HEK293 (cell line): Measurements from ENCODE around the gene BACE1.
"Not testable (repeated sequence)": the region's sequence is repeated elsewhere in the genome, so short reads cannot be mapped to it uniquely, and the experiment has no call there.

ENCODE experiments used
- CTCF ChIA-PET: fragments of 350-600 bp; formaldehyde crosslinking; extraction: SDS; loops from one replicate; lab custom pipeline; 2021; ENCODE audit warnings: antibody characterized with exemption; lab: Yijun Ruan, JAX
- POLR2A ChIA-PET: fragments of 300-600 bp; formaldehyde crosslinking; extraction: SDS; loops from one replicate; lab custom pipeline; 2020; ENCODE audit warnings: antibody characterized with exemption, inconsistent platforms; lab: Yijun Ruan, JAX
- H3K27ac ChIP-seq: fragments of 200-500 bp; sonication (Bioruptor generic); 2 replicates; pipeline ENCODE4 v1.5.1; 2014; ENCODE audit warnings: low read depth, low read length, control low read depth, inconsistent platforms; ENCODE audit errors: extremely low read depth
- H3K36me3 ChIP-seq, 2 experiments: fragments of 200-500 bp in 1 of 2; sonication (Bioruptor generic) in 1 of 2; 1 replicate in 1 of 2; 2 replicates in 1 of 2; pipeline ENCODE4 v1.5.1; 2014 to 2017; ENCODE audit warnings: inconsistent platforms in 2 of 2, low read length in 2 of 2; ENCODE audit not compliant: control insufficient read depth in 2 of 2, insufficient read depth in 1 of 2
- H3K4me1 ChIP-seq: fragments of 200-500 bp; sonication (Bioruptor generic); 2 replicates; pipeline ENCODE4 v1.5.1; 2014; ENCODE audit warnings: mild to moderate bottlenecking, low read length, inconsistent platforms; ENCODE audit not compliant: control insufficient read depth, insufficient read depth
- H3K4me3 ChIP-seq: 2 replicates; pipeline ENCODE4 v1.5.1; 2011; ENCODE audit warnings: low read depth, mild to moderate bottlenecking, control low read depth, low read length, moderate library complexity
- H3K9me3 ChIP-seq: fragments of 200-500 bp; sonication (Bioruptor generic); 2 replicates; pipeline ENCODE4 v1.5.1; 2014; ENCODE audit warnings: low read depth, low read length, inconsistent platforms; ENCODE audit not compliant: control insufficient read depth, insufficient read depth
- HOXA7 ChIP-seq: sonication (generic); formaldehyde crosslinking; IDR thresholded peaks from 2 replicates; pipeline ENCODE4 v1.8.1; 2022; ENCODE audit warnings: missing genetic modification reagents, borderline replicate concordance
- KLF16 ChIP-seq: fragments of 450-650 bp; formaldehyde crosslinking; IDR thresholded peaks from 2 replicates; pipeline ENCODE4 v1.5.1; 2017; ENCODE audit warnings: missing biosample characterization, missing genetic modification characterization
- KLF7 ChIP-seq: fragments of 450-650 bp; formaldehyde crosslinking; IDR thresholded peaks from 2 replicates; pipeline ENCODE4 v1.5.1; 2016; ENCODE audit warnings: missing biosample characterization, missing genetic modification characterization, borderline replicate concordance
- KLF8 ChIP-seq: fragments of 450-650 bp; formaldehyde crosslinking; IDR thresholded peaks from 2 replicates; pipeline ENCODE4 v1.5.1; 2016; ENCODE audit warnings: missing biosample characterization, missing genetic modification characterization
- MZF1 ChIP-seq: fragments of 450-650 bp; formaldehyde crosslinking; IDR thresholded peaks from 2 replicates; pipeline ENCODE4 v1.5.1; 2017; ENCODE audit warnings: missing biosample characterization, missing genetic modification characterization, borderline replicate concordance
- OVOL3 ChIP-seq: fragments of 450-650 bp; formaldehyde crosslinking; IDR thresholded peaks from 2 replicates; pipeline ENCODE4 v1.5.1; 2016; ENCODE audit warnings: missing biosample characterization, missing genetic modification characterization
- PRDM4 ChIP-seq: fragments of 450-650 bp; formaldehyde crosslinking; IDR thresholded peaks from 2 replicates; pipeline ENCODE4 v1.5.1; 2017; ENCODE audit warnings: missing biosample characterization, missing genetic modification characterization
- SCRT1 ChIP-seq: fragments of 450-650 bp; formaldehyde crosslinking; IDR thresholded peaks from 2 replicates; pipeline ENCODE4 v1.5.1; 2016; ENCODE audit warnings: missing biosample characterization, missing genetic modification characterization, borderline replicate concordance
- SETDB1 ChIP-seq: IDR thresholded peaks from one replicate; pipeline ENCODE4 v1.6.1; 2017; ENCODE audit warnings: mild to moderate bottlenecking, low read length, moderate library complexity, mixed read lengths; ENCODE audit not compliant: insufficient read length
- TRIM28 ChIP-seq: IDR thresholded peaks from 2 replicates; pipeline ENCODE4 v1.6.1; 2011; ENCODE audit warnings: low read length, control low read depth, borderline replicate concordance
- YY1 ChIP-seq: fragments of 450-650 bp; formaldehyde crosslinking; IDR thresholded peaks from 2 replicates; pipeline ENCODE4 v1.5.1; 2018; ENCODE audit warnings: missing biosample characterization, missing genetic modification characterization
- YY2 ChIP-seq: fragments of 450-650 bp; formaldehyde crosslinking; IDR thresholded peaks from 2 replicates; pipeline ENCODE4 v1.5.1; 2016; ENCODE audit warnings: missing biosample characterization, missing genetic modification characterization
- ZBTB17 ChIP-seq: fragments of 450-650 bp; formaldehyde crosslinking; IDR thresholded peaks from 2 replicates; pipeline ENCODE4 v1.5.1; 2016; ENCODE audit warnings: missing biosample characterization, missing genetic modification characterization
- ZFHX2 ChIP-seq: fragments of 450-650 bp; formaldehyde crosslinking; conservative IDR thresholded peaks from 2 replicates; pipeline ENCODE4 v1.5.1; 2016; ENCODE audit warnings: missing biosample characterization, missing genetic modification characterization
- ZFP69B ChIP-seq: fragments of 450-650 bp; formaldehyde crosslinking; IDR thresholded peaks from 2 replicates; pipeline ENCODE4 v1.5.1; 2016; ENCODE audit warnings: missing biosample characterization, missing genetic modification characterization
- ZNF138 ChIP-seq: fragments of 450-650 bp; formaldehyde crosslinking; IDR thresholded peaks from 2 replicates; pipeline ENCODE4 v1.5.1; 2016; ENCODE audit warnings: missing biosample characterization, missing genetic modification characterization, borderline replicate concordance
- ZNF2 ChIP-seq: fragments of 450-650 bp; formaldehyde crosslinking; IDR thresholded peaks from 2 replicates; pipeline ENCODE4 v1.5.1; 2016; ENCODE audit warnings: missing biosample characterization, missing genetic modification characterization
- ZNF214 ChIP-seq: fragments of 450-650 bp; formaldehyde crosslinking; IDR thresholded peaks from 2 replicates; pipeline ENCODE4 v1.5.1; 2017; ENCODE audit warnings: missing biosample characterization, mild to moderate bottlenecking, missing genetic modification characterization, borderline replicate concordance
- ZNF239 ChIP-seq: fragments of 450-650 bp; formaldehyde crosslinking; IDR thresholded peaks from 2 replicates; pipeline ENCODE4 v1.5.1; 2016; ENCODE audit warnings: missing biosample characterization, missing genetic modification characterization
- ZNF280C ChIP-seq: fragments of 450-650 bp; formaldehyde crosslinking; IDR thresholded peaks from 2 replicates; pipeline ENCODE4 v1.5.1; 2016; ENCODE audit warnings: missing biosample characterization, missing genetic modification characterization
- ZNF341 ChIP-seq: fragments of 450-650 bp; formaldehyde crosslinking; IDR thresholded peaks from 2 replicates; pipeline ENCODE4; 2016; ENCODE audit warnings: low read depth, missing biosample characterization, missing genetic modification characterization
- ZNF404 ChIP-seq: fragments of 450-650 bp; formaldehyde crosslinking; IDR thresholded peaks from 2 replicates; pipeline ENCODE4 v1.5.1; 2017; ENCODE audit warnings: missing biosample characterization, missing genetic modification characterization
- ZNF423 ChIP-seq: fragments of 450-650 bp; formaldehyde crosslinking; IDR thresholded peaks from 2 replicates; pipeline ENCODE4 v1.5.1; 2016; ENCODE audit warnings: missing biosample characterization, missing genetic modification characterization
- ZNF426 ChIP-seq: fragments of 450-650 bp; formaldehyde crosslinking; IDR thresholded peaks from 2 replicates; pipeline ENCODE4 v1.5.1; 2017; ENCODE audit warnings: missing biosample characterization, missing genetic modification characterization, mild to moderate bottlenecking, inconsistent platforms, moderate library complexity
- ZNF449 ChIP-seq: fragments of 450-650 bp; formaldehyde crosslinking; IDR thresholded peaks from 2 replicates; pipeline ENCODE4 v1.5.1; 2017; ENCODE audit warnings: missing biosample characterization, mild to moderate bottlenecking, missing genetic modification characterization, moderate library complexity
- ZSCAN4 ChIP-seq: fragments of 450-650 bp; formaldehyde crosslinking; IDR thresholded peaks from 2 replicates; pipeline ENCODE4 v1.5.1; 2017; ENCODE audit warnings: missing biosample characterization, missing genetic modification characterization

The BACE1 gene

GRCh38 chr11:117273550-117274289 lies 42.3 kb downstream of the BACE1 start (continued):
- no peak for TF ChIP-seq ZNF239
- no peak for TF ChIP-seq ZNF138
- TF ChIP-seq ZNF2, result peak; percentile 52; the same call in 1 of the 2 replicates
- peak; percentile 49; the same call in 1 of the 2 replicates for TF ChIP-seq KLF8 (tag by site-specific recombination)
- no peak for TF ChIP-seq KLF7 (tag by site-specific recombination)
- TF ChIP-seq ZNF423 (tag by site-specific recombination), result no peak
- peak; percentile 99 for TF ChIP-seq TRIM28
- no peak for TF ChIP-seq ZNF426 (tag by site-specific recombination)
- TF ChIP-seq YY1 (tag by site-specific recombination), result no peak
- peak; percentile 55; the same call in 1 of the 2 replicates for TF ChIP-seq ZFP69B (tag by site-specific recombination)
- TF ChIP-seq ZBTB17 (tag by site-specific recombination), result peak; percentile 58; the same call in 1 of the 2 replicates

- CTCF ChIA-PET, result interaction anchor here (0.5 to 1.0 kb wide), 3 partner anchors 18 to 752 kb away, joined by 3 to 5 read pairs (median 5); partner anchors contain the start of gene PCSK7
Measured at GRCh38 chr11:117272175-117272574, 43.9 kb downstream of the BACE1 start.

GRCh38 chr11:117271208-117271607 lies 44.8 kb downstream of the BACE1 start:
- POLR2A ChIA-PET, result interaction anchor here (0.9 to 1.4 kb wide), 2 partner anchors 10 to 56 kb away, joined by 3 to 4 read pairs; partner anchors contain the start of gene CEP164
- H3K36me3 ChIP-seq, result peaks cover 0 to 20% of the 10 kb centered on the region in 2 experiments; a peak in 1 of 3 replicates
- TF ChIP-seq ZNF280C (tag by site-specific recombination) (no peak), KLF16 (tag by site-specific recombination) (no peak), HOXA7 (CRISPR knock-in tag) (no peak), OVOL3 (tag by site-specific recombination) (no peak), ZNF404 (tag by site-specific recombination) (no peak), ZNF449 (no peak), ZFHX2 (no peak), TRIM28 (no peak), PRDM4 (tag by site-specific recombination) (no peak), SCRT1 (tag by site-specific recombination) (no peak), ZNF341 (tag by site-specific recombination) (no peak), MZF1 (tag by site-specific recombination) (no peak), YY2 (no peak), ZSCAN4 (tag by site-specific recombination) (no peak), ZNF214 (tag by site-specific recombination) (no peak), SETDB1 (no peak)

More at GRCh38 chr11:117272175-117272574, 43.9 kb downstream of the BACE1 start:
- H3K4me3 ChIP-seq, H3K9me3 ChIP-seq, H3K27ac ChIP-seq, H3K4me1 ChIP-seq: not testable (repeated sequence)
- POLR2A ChIA-PET, result interaction anchor here (1.4 kb wide), 1 partner anchor 55 kb away, joined by 4 read pairs; the partner anchor contains the start of gene CEP164
- peaks cover 0 to 17% of the 10 kb centered on the region in 2 experiments; a peak in 1 of 3 replicates for H3K36me3 ChIP-seq

More at GRCh38 chr11:117271208-117271607, 44.8 kb downstream of the BACE1 start:
- Histone ChIP-seq H3K9me3 (no peaks in the 10 kb centered on the region), H3K27ac (no peak overlapping the region), H3K4me1 (no peaks in the 10 kb centered on the region), H3K4me3 (no peak overlapping the region)
- CTCF ChIA-PET, result no interaction called here
